Neural progenitor cell (in vitro differentiated cells): ENCODE data around the gene CAMLG. TPM values are rescaled to one million over a fixed set of nuclear protein-coding genes. Genes with fewer than 3 reads are reported as not detected.
A peak's percentile ranks its signal among the peaks of the same experiment; 100 is the strongest.

Experiments
- DNase-seq: peaks from one replicate; pipeline ENCODE4 v3.0.0-alpha.2; 2016; ENCODE audit warnings: low spot score
- H2AFZ ChIP-seq: fragments of 200-600 bp; sonication (generic); replicated peaks from 2 replicates; pipeline ENCODE4 v1.6.1; 2016; ENCODE audit warnings: antibody characterized with exemption
- H3F3A ChIP-seq: fragments of 200-600 bp; sonication (generic); 2 replicates; pipeline ENCODE4 v1.6.1; 2016; ENCODE audit warnings: antibody characterized with exemption, low read depth
- H3K27ac ChIP-seq: fragments of 200-600 bp; sonication (generic); 2 replicates; pipeline ENCODE4 v1.5.1; 2016; ENCODE audit warnings: mild to moderate bottlenecking
- H3K27me3 ChIP-seq: fragments of 200-600 bp; sonication (generic); 2 replicates; pipeline ENCODE4 v1.6.1; 2016; ENCODE audit warnings: mild to moderate bottlenecking, moderate library complexity
- H3K36me3 ChIP-seq: fragments of 200-600 bp; sonication (generic); 2 replicates; pipeline ENCODE4 v1.5.1; 2016
- H3K4me1 ChIP-seq: fragments of 200-600 bp; sonication (generic); 2 replicates; pipeline ENCODE4 v1.6.1; 2016; ENCODE audit warnings: mixed run types
- H3K4me2 ChIP-seq: fragments of 200-600 bp; sonication (generic); 2 replicates; pipeline ENCODE4 v1.6.1; 2016
- H3K4me3 ChIP-seq: fragments of 200-600 bp; sonication (generic); 2 replicates; pipeline ENCODE4 v1.5.1; 2016
- H3K79me2 ChIP-seq: fragments of 200-600 bp; sonication (generic); 2 replicates; pipeline ENCODE4 v1.6.1; 2016; ENCODE audit warnings: low read depth
- H3K9ac ChIP-seq: fragments of 200-600 bp; sonication (generic); 2 replicates; pipeline ENCODE4 v1.6.1; 2016
- H3K9me3 ChIP-seq: fragments of 200-600 bp; sonication (generic); 2 replicates; pipeline ENCODE4 v1.5.1; 2016; ENCODE audit warnings: low read depth
- H4K20me1 ChIP-seq: fragments of 200-600 bp; sonication (generic); 2 replicates; pipeline ENCODE4 v1.6.1; 2016; ENCODE audit warnings: low read depth
- H3K27ac Mint-ChIP-seq: 3 replicates; pipeline ENCODE4 v1.8.0; 2021; ENCODE audit warnings: mixed read lengths
- H3K27me3 Mint-ChIP-seq: 2 replicates; pipeline ENCODE4 v1.8.0; 2022; ENCODE audit warnings: low read depth, mild to moderate bottlenecking, inconsistent platforms, moderate library complexity, mixed read lengths; ENCODE audit not compliant: insufficient read depth
- H3K36me3 Mint-ChIP-seq: 3 replicates; pipeline ENCODE4 v1.8.0; 2021; ENCODE audit warnings: mixed read lengths
- H3K4me1 Mint-ChIP-seq: 3 replicates; pipeline ENCODE4 v1.8.0; 2021; ENCODE audit warnings: mixed read lengths
- H3K4me3 Mint-ChIP-seq: 3 replicates; pipeline ENCODE4 v1.8.0; 2021; ENCODE audit warnings: mild to moderate bottlenecking, moderate library complexity, mixed read lengths
- H3K9me3 Mint-ChIP-seq: 3 replicates; pipeline ENCODE4 v1.8.0; 2020; ENCODE audit warnings: mixed read lengths
- EZH2 ChIP-seq: fragments of 200-600 bp; sonication (generic); IDR thresholded peaks from 2 replicates; pipeline ENCODE4 v1.6.1; 2017; ENCODE audit warnings: antibody characterized with exemption, mild to moderate bottlenecking, moderate library complexity
- EZH2phosphoT487 ChIP-seq: fragments of 200-600 bp; sonication (generic); IDR thresholded peaks from 2 replicates; pipeline ENCODE4 v1.6.1; 2017; ENCODE audit warnings: antibody characterized with exemption
- total RNA-seq: library from RNA; depleted of rRNA; stranded (reverse); fragments of >200 nt; gene quantifications from 2 replicates; pipeline ENCODE4 v1.2.3, GENCODE V29; 2015; ENCODE audit warnings: low replicate concordance
- TF ChIP-seq, protein P1 (sequence below): fragments of 200-600 bp; sonication (generic); IDR thresholded peaks from 2 replicates; pipeline ENCODE4 v1.5.1; 2017; ENCODE audit warnings: antibody characterized with exemption, mild to moderate bottlenecking

The CAMLG gene
- total RNA-seq, 1 donor from 2014 or later, result 44.5 TPM

DNA sequence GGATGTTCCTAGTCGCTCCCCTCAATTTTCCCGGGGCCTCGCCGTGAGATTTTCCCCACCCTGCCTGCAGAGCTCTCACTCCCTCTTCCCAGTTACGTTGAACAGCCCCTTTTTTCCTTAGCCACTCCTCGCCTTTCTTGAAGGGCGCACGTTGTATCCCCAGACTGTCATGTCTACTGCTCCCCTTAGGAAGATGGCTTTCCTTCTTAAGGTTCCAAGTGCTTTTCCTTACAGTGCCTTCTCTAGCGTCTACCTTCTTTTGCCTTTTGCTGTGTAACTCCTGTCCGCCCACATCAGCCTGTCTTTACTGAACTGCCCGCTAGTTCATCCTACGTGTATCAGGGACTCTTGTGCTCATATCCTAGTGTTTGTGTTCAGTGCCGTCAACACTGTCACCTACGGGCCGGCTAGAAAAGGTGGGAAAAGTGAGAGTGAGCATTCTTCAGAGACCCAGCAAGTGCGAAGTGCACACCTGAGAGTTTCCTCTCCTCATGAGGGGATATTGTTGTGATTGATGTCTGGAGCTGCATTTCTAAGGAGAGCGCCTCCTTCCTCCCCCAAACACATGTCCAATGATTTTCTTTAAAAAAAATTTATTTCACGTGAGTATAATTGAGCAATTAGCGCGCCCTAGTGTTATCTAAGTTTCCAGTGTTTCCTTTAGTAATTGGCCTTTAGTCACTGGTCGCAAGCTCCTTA is 764 bp downstream of the CAMLG start:
- peak overlapping the region; percentile 71 for H2AFZ ChIP-seq
- no peaks in the 10 kb centered on the region for H3K9me3 Mint-ChIP-seq
- H3K4me1 Mint-ChIP-seq, result peaks cover 18% of the 10 kb centered on the region
- no peak for TF ChIP-seq EZH2phosphoT487
- TF ChIP-seq EZH2, result no peak
- TF ChIP-seq, protein P1, sequence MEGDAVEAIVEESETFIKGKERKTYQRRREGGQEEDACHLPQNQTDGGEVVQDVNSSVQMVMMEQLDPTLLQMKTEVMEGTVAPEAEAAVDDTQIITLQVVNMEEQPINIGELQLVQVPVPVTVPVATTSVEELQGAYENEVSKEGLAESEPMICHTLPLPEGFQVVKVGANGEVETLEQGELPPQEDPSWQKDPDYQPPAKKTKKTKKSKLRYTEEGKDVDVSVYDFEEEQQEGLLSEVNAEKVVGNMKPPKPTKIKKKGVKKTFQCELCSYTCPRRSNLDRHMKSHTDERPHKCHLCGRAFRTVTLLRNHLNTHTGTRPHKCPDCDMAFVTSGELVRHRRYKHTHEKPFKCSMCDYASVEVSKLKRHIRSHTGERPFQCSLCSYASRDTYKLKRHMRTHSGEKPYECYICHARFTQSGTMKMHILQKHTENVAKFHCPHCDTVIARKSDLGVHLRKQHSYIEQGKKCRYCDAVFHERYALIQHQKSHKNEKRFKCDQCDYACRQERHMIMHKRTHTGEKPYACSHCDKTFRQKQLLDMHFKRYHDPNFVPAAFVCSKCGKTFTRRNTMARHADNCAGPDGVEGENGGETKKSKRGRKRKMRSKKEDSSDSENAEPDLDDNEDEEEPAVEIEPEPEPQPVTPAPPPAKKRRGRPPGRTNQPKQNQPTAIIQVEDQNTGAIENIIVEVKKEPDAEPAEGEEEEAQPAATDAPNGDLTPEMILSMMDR, result no peak
- H3K4me2 ChIP-seq, result peak overlapping the region; percentile 88
- H3K27ac Mint-ChIP-seq, result peak overlapping the region; percentile 19
- H3K4me3 Mint-ChIP-seq, result peak overlapping the region; percentile 96
- no peaks in the 10 kb centered on the region for H3K36me3 ChIP-seq
- H3K9me3 ChIP-seq, result no peaks in the 10 kb centered on the region
- no peak overlapping the region for H3K27ac ChIP-seq
- H4K20me1 ChIP-seq, result peaks cover 22% of the 10 kb centered on the region
- peaks cover 7% of the 10 kb centered on the region for H3K4me1 ChIP-seq
- no peaks in the 10 kb centered on the region for H3K36me3 Mint-ChIP-seq
- peak overlapping the region; percentile 76 for H3K4me3 ChIP-seq
- peaks cover 32% of the 10 kb centered on the region for H3K79me2 ChIP-seq
- H3K9ac ChIP-seq, result peak overlapping the region; percentile 47
- peak; percentile 48 for DNase-seq
- H3K27me3 Mint-ChIP-seq, result no peaks in the 10 kb centered on the region
- peaks cover 20% of the 10 kb centered on the region for H3F3A ChIP-seq
- no peaks in the 10 kb centered on the region for H3K27me3 ChIP-seq

DNA sequence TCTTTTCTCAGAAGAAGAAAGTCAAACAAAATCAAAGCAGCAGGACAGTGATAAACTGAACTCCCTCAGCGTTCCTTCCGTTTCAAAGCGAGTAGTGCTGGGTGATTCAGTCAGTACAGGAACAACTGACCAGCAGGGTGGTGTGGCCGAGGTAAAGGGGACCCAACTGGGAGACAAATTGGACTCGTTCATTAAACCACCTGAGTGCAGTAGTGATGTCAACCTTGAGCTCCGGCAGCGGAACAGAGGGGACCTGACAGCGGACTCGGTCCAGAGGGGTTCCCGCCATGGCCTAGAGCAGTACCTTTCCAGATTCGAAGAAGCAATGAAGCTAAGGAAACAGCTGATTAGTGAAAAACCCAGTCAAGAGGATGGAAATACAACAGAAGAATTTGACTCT is 2.7 kb downstream of the CAMLG start:
- Mint-ChIP-seq H3K27me3 (no peaks in the 10 kb centered on the region), H3K4me1 (peaks cover 18% of the 10 kb centered on the region), H3K27ac (no peak overlapping the region), H3K9me3 (no peaks in the 10 kb centered on the region), H3K4me3 (no peak overlapping the region), H3K36me3 (no peaks in the 10 kb centered on the region)
- H3K27me3 ChIP-seq, result no peaks in the 10 kb centered on the region
- no peak overlapping the region for H3K27ac ChIP-seq
- peaks cover 22% of the 10 kb centered on the region for H4K20me1 ChIP-seq
- H3K9me3 ChIP-seq, result no peaks in the 10 kb centered on the region
- TF ChIP-seq, protein P1, result no peak
- TF ChIP-seq EZH2 (no peak), EZH2phosphoT487 (no peak)
- H3K4me1 ChIP-seq, result peaks cover 7% of the 10 kb centered on the region
- no peak overlapping the region for H2AFZ ChIP-seq
- no peaks in the 10 kb centered on the region for H3K36me3 ChIP-seq
- H3K4me2 ChIP-seq, result no peak overlapping the region
- H3K79me2 ChIP-seq, result peaks cover 32% of the 10 kb centered on the region
- H3F3A ChIP-seq, result peaks cover 20% of the 10 kb centered on the region
- no peak for DNase-seq
- no peak overlapping the region for H3K4me3 ChIP-seq
- no peak overlapping the region for H3K9ac ChIP-seq

DNA sequence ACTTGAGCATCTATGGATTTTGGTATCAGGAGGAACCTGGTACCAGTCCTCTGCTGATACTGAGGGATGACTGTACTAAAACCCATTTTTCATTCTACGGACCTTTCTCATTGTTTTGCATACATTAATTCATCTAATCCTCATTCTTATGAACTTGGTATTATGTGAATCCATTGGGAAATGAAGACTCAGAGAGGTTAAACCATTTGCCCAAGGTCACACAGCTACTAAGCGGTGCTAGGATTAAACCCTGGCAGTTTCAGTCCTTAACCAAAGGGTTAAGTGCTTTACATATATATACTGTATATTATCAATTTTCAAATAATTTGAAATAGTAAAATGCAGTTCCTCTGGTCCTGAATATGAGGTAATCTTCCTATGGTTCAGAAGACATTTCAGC is 3.8 kb downstream of the CAMLG start:
- no peaks in the 10 kb centered on the region for H3K27me3 ChIP-seq

More for the DNA sequence above, 3.8 kb downstream of the CAMLG start:
- H3K79me2 ChIP-seq, result peaks cover 32% of the 10 kb centered on the region
- Mint-ChIP-seq H3K36me3 (no peaks in the 10 kb centered on the region), H3K9me3 (no peaks in the 10 kb centered on the region), H3K4me3 (no peak overlapping the region), H3K27me3 (no peaks in the 10 kb centered on the region), H3K4me1 (peaks cover 18% of the 10 kb centered on the region), H3K27ac (no peak overlapping the region)
- H3K27ac ChIP-seq, result no peak overlapping the region
- H3K4me1 ChIP-seq, result peaks cover 7% of the 10 kb centered on the region
- no peak for DNase-seq
- peaks cover 18% of the 10 kb centered on the region for H3F3A ChIP-seq
- no peak overlapping the region for H3K9ac ChIP-seq
- H3K4me3 ChIP-seq, result no peak overlapping the region
- H4K20me1 ChIP-seq, result peaks cover 22% of the 10 kb centered on the region
- H3K4me2 ChIP-seq, result no peak overlapping the region
- no peak overlapping the region for H2AFZ ChIP-seq
- H3K9me3 ChIP-seq, result no peaks in the 10 kb centered on the region
- TF ChIP-seq, protein P1, result no peak
- TF ChIP-seq EZH2 (no peak), EZH2phosphoT487 (no peak)
- no peaks in the 10 kb centered on the region for H3K36me3 ChIP-seq
